Brain microvascular endothelial cell (primary cell): ENCODE results near the gene CPNE1.

ENCODE experiments used
- DNase-seq: peaks from one replicate; pipeline ENCODE4 v3.0.0-alpha.2; 2020
- H3K27ac ChIP-seq: fragments of 250-450 bp; sonication (Bioruptor Pico); 2 replicates; pipeline ENCODE4 v1.5.1; 2020; ENCODE audit warnings: mild to moderate bottlenecking, moderate library complexity
- H3K27me3 ChIP-seq: fragments of 250-450 bp; sonication (Bioruptor Pico); replicated peaks from 2 replicates; pipeline ENCODE4 v1.5.1; 2020; ENCODE audit warnings: mild to moderate bottlenecking
- H3K36me3 ChIP-seq: fragments of 250-450 bp; sonication (Bioruptor Pico); replicated peaks from 2 replicates; pipeline ENCODE4 v1.5.1; 2020; ENCODE audit warnings: mild to moderate bottlenecking
- H3K4me3 ChIP-seq: 2 replicates; pipeline ENCODE4 v1.5.1; 2011; ENCODE audit warnings: low read depth, mild to moderate bottlenecking, control low read depth, low read length, moderate library complexity
- CTCF ChIP-seq: IDR thresholded peaks from 2 replicates; pipeline ENCODE4 v1.5.1; 2011; ENCODE audit warnings: low read depth, mild to moderate bottlenecking, moderate library complexity, low read length, control low read depth, inconsistent platforms; ENCODE audit errors: missing control alignments
- in situ Hi-C: cut with HindIII; loops from 2 replicates; pipeline ENCODE4 v1.10.0; 2017; ENCODE audit warnings: low sequenced_read_pairs, low pct_ligation_motif_present

The CPNE1 gene

DNA sequence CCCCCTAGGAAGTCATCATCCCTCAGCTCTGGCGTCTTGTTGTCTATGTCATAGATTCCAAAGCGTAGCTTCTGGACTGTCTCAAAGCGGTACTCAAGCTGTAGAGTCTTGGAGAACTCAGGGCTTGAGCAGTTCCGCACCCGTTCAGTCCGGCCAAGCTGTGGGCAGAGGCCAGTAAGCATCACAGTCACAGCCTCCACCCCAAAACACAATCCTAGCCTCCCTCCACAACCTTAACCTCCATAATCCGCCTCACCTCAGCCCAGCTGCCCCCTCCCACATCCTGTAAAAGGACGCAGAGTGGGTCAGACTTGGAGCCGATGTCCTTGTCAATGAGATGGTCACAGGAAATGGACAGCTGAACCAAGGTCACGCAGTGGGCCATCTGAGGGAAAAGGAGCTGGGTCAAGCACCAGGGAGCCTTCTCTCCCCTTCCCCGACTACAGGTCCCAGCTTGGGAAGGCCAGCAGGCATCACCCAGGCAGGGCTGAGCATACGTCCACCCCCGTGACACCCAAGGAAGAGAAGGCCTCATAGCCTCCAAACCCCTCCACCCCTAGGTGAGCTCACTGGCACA lies 32.1 kb downstream of the CPNE1 start:
- Histone ChIP-seq H3K27me3 (no peaks in the 10 kb centered on the region), H3K27ac (no peak overlapping the region), H3K36me3 (peaks cover 42% of the 10 kb centered on the region), H3K4me3 (no peak overlapping the region)
- no peak for DNase-seq
- no peak for TF ChIP-seq CTCF
- in situ Hi-C loops: no loop called here

- Histone ChIP-seq H3K27ac (no peak overlapping the region), H3K36me3 (peaks cover 54% of the 10 kb centered on the region), H3K4me3 (no peak overlapping the region), H3K27me3 (no peaks in the 10 kb centered on the region)
- in situ Hi-C loops: no loop called here
- DNase-seq: no peak
- no peak for TF ChIP-seq CTCF
Measured at GRCh38 chr20:35630636-35631035, 34.1 kb downstream of the CPNE1 start.

- Histone ChIP-seq H3K36me3 (peaks cover 64% of the 10 kb centered on the region), H3K4me3 (no peak overlapping the region), H3K27me3 (no peaks in the 10 kb centered on the region), H3K27ac (no peak overlapping the region)
- no peak for DNase-seq
- no peak for TF ChIP-seq CTCF
- in situ Hi-C loops: no loop called here
Measured at GRCh38 chr20:35629427-35630145, 35.1 kb downstream of the CPNE1 start.

GRCh38 chr20:35627121-35627520 lies 37.6 kb downstream of the CPNE1 start:
- Histone ChIP-seq H3K36me3 (peaks cover 58% of the 10 kb centered on the region), H3K27me3 (no peaks in the 10 kb centered on the region), H3K27ac (no peak overlapping the region), H3K4me3 (no peak overlapping the region)
- DNase-seq: no peak
- in situ Hi-C loops: no loop called here
- no peak for TF ChIP-seq CTCF

GRCh38 chr20:35626386-35627001 lies 38.2 kb downstream of the CPNE1 start:
- no peak overlapping the region for H3K27ac ChIP-seq
- DNase-seq: no peak
- in situ Hi-C loops: no loop called here
- TF ChIP-seq CTCF: no peak
- H3K4me3 ChIP-seq: no peak overlapping the region
- H3K36me3 ChIP-seq: peaks cover 54% of the 10 kb centered on the region
- no peaks in the 10 kb centered on the region for H3K27me3 ChIP-seq
